IMR-90 (cell line): ENCODE results near the gene ANKMY1. TPM values are rescaled to one million over a fixed set of nuclear protein-coding genes. Genes with fewer than 3 reads are reported as not detected.
A peak's percentile ranks its signal among the peaks of the same experiment; 100 is the strongest.

Experiments
- ATAC-seq: fragments of 200-7000 bp; cut with Tn5 transposase; 2 replicates; pipeline ENCODE4 v1.9.1; 2020; ENCODE audit warnings: low read depth, mild to moderate bottlenecking, moderate library complexity
- BruUV-seq: library from RNA; stranded (reverse); fragments of 400-500 nt; replicated peaks from 2 replicates; lab custom pipeline; 2021; lab: Mats Ljungman, UMichigan
- CTCF ChIA-PET: fragments of 300-600 bp; formaldehyde crosslinking; extraction: SDS; loops from one replicate; lab custom pipeline; 2021; ENCODE audit warnings: antibody characterized with exemption; lab: Yijun Ruan, JAX
- POLR2A ChIA-PET: fragments of 300-600 bp; sonication (Branson Sonifier 250); formaldehyde crosslinking; loops from one replicate; lab custom pipeline; 2022; ENCODE audit warnings: antibody characterized with exemption; ENCODE audit not compliant: unreplicated experiment; lab: Charles Lee
- DNase-seq: peaks from one replicate; pipeline ENCODE4 v3.0.0; 2013
- H2AFZ ChIP-seq: replicated peaks from 2 replicates; pipeline ENCODE3; 2013; ENCODE audit warnings: low read length, mild to moderate bottlenecking; ENCODE audit not compliant: poor library complexity
- H2AK5ac ChIP-seq: 2 replicates; pipeline ENCODE4 v1.6.1; 2013; ENCODE audit warnings: low read depth, low read length, inconsistent platforms
- H2AK9ac ChIP-seq: replicated peaks from 2 replicates; pipeline ENCODE3; 2013; ENCODE audit warnings: mild to moderate bottlenecking, low read depth, low read length, moderate library complexity; ENCODE audit not compliant: poor library complexity
- H2BK120ac ChIP-seq: 2 replicates; pipeline ENCODE4 v1.6.1; 2013; ENCODE audit warnings: low read depth, low read length, inconsistent platforms
- H2BK15ac ChIP-seq: 3 replicates; pipeline ENCODE4 v1.6.1; 2013; ENCODE audit warnings: low read depth, low read length, inconsistent platforms
- H2BK20ac ChIP-seq: 2 replicates; pipeline ENCODE4 v1.6.1; 2013; ENCODE audit warnings: low read depth, mild to moderate bottlenecking, inconsistent platforms, low read length, moderate library complexity
- H2BK5ac ChIP-seq: 2 replicates; pipeline ENCODE4 v1.6.1; 2013; ENCODE audit warnings: mild to moderate bottlenecking, low read depth, low read length, inconsistent platforms; ENCODE audit not compliant: poor library complexity, severe bottlenecking
- H3K14ac ChIP-seq: replicated peaks from 2 replicates; pipeline ENCODE4 v1.6.1; 2013; ENCODE audit warnings: low read depth, low read length, inconsistent platforms
- H3K18ac ChIP-seq: 2 replicates; pipeline ENCODE4 v1.6.1; 2013; ENCODE audit warnings: low read depth, low read length, control low read depth
- H3K23ac ChIP-seq: 2 replicates; pipeline ENCODE4 v1.6.1; 2013; ENCODE audit warnings: low read depth, low read length, inconsistent platforms
- H3K27ac ChIP-seq: 2 replicates; pipeline ENCODE4 v1.5.1; 2013; ENCODE audit warnings: mild to moderate bottlenecking, control low read depth, low read length; ENCODE audit not compliant: insufficient read depth
- H3K27me3 ChIP-seq: 2 replicates; pipeline ENCODE4 v1.6.1; 2013; ENCODE audit warnings: low read length; ENCODE audit not compliant: control insufficient read depth, insufficient read depth
- H3K36me3 ChIP-seq: 2 replicates; pipeline ENCODE4 v1.6.1; 2013; ENCODE audit warnings: low read length, mixed read lengths; ENCODE audit not compliant: control insufficient read depth, insufficient read depth
- H3K4ac ChIP-seq: 2 replicates; pipeline ENCODE4 v1.6.1; 2013; ENCODE audit warnings: low read depth, low read length, inconsistent platforms
- H3K4me1 ChIP-seq: 2 replicates; pipeline ENCODE4 v1.6.1; 2013; ENCODE audit warnings: low read length, mixed read lengths; ENCODE audit not compliant: control insufficient read depth, insufficient read depth
- H3K4me2 ChIP-seq: 2 replicates; pipeline ENCODE4 v1.6.1; 2013; ENCODE audit warnings: low read depth, mild to moderate bottlenecking, control low read depth, low read length, moderate library complexity
- H3K4me3 ChIP-seq: 2 replicates; pipeline ENCODE4 v1.5.1; 2013; ENCODE audit warnings: low read depth, mild to moderate bottlenecking, control low read depth, low read length, moderate library complexity; ENCODE audit not compliant: insufficient read depth
- H3K56ac ChIP-seq: 2 replicates; pipeline ENCODE4 v1.6.1; 2013; ENCODE audit warnings: low read length, inconsistent platforms; ENCODE audit not compliant: insufficient read depth; ENCODE audit errors: extremely low read depth
- H3K79me1 ChIP-seq, 2 experiments: 2 replicates each; pipeline ENCODE4 v1.6.1; 2013; ENCODE audit warnings: low read length in 2 of 2, inconsistent platforms in 1 of 2, low read depth in 1 of 2
- H3K9ac ChIP-seq: 2 replicates; pipeline ENCODE4 v1.6.1; 2013; ENCODE audit warnings: low read depth, low read length, control low read depth
- H3K9me1 ChIP-seq: 2 replicates; pipeline ENCODE4 v1.6.1; 2013; ENCODE audit warnings: low read length, inconsistent platforms; ENCODE audit not compliant: insufficient read depth
- H3K9me3 ChIP-seq: 2 replicates; pipeline ENCODE4 v1.6.1; 2013; ENCODE audit warnings: low read length; ENCODE audit not compliant: control insufficient read depth, insufficient read depth
- H4K20me1 ChIP-seq: 2 replicates; pipeline ENCODE4 v1.6.1; 2013; ENCODE audit warnings: low read length, inconsistent platforms; ENCODE audit not compliant: insufficient read depth
- H4K5ac ChIP-seq: 2 replicates; pipeline ENCODE4 v1.6.1; 2013; ENCODE audit warnings: mild to moderate bottlenecking, low read depth, low read length, control low read depth
- H4K8ac ChIP-seq, 2 experiments: 2 replicates each; pipeline ENCODE4 v1.6.1; 2013; ENCODE audit warnings: low read depth in 2 of 2, low read length in 2 of 2, control low read depth in 1 of 2, inconsistent platforms in 1 of 2
- H4K91ac ChIP-seq: 2 replicates; pipeline ENCODE4 v1.6.1; 2013; ENCODE audit warnings: low read depth, low read length, inconsistent platforms; ENCODE audit not compliant: insufficient read depth
- BHLHE40 ChIP-seq: fragments of 150-350 bp; IDR thresholded peaks from 2 replicates; pipeline ENCODE4 v1.6.1; 2016; ENCODE audit warnings: mild to moderate bottlenecking, low read depth, low read length
- CEBPB ChIP-seq: IDR thresholded peaks from 2 replicates; pipeline ENCODE4 v1.6.1; 2012; ENCODE audit warnings: low read depth, low read length, improper control_type of control experiment
- FOS ChIP-seq: fragments of 150-350 bp; IDR thresholded peaks from 2 replicates; pipeline ENCODE4 v1.6.1; 2016; ENCODE audit warnings: low read depth, low read length
- MAFK ChIP-seq: IDR thresholded peaks from 2 replicates; pipeline ENCODE4 v1.6.1; 2012; ENCODE audit warnings: low read depth, low read length, improper control_type of control experiment
- MAZ ChIP-seq: IDR thresholded peaks from 2 replicates; pipeline ENCODE4 v1.6.1; 2012; ENCODE audit warnings: low read depth, mild to moderate bottlenecking, low read length, improper control_type of control experiment, moderate library complexity, borderline replicate concordance
- MXI1 ChIP-seq: IDR thresholded peaks from 2 replicates; pipeline ENCODE4 v1.6.1; 2012; ENCODE audit warnings: low read depth, mild to moderate bottlenecking, low read length, moderate library complexity, borderline replicate concordance
- NFE2L2 ChIP-seq: fragments of 150-350 bp; IDR thresholded peaks from 2 replicates; pipeline ENCODE4 v1.6.1; 2016; ENCODE audit warnings: low read depth, mild to moderate bottlenecking, low read length
- POLR2A ChIP-seq: IDR thresholded peaks from 2 replicates; pipeline ENCODE4 v1.6.1; 2012; ENCODE audit warnings: mild to moderate bottlenecking, low read depth, low read length
- RCOR1 ChIP-seq: IDR thresholded peaks from 2 replicates; pipeline ENCODE4 v1.6.1; 2012; ENCODE audit warnings: mild to moderate bottlenecking, low read length, improper control_type of control experiment; ENCODE audit not compliant: insufficient replicate concordance
- RFX5 ChIP-seq: IDR thresholded peaks from 2 replicates; pipeline ENCODE4 v1.8.0; 2012; ENCODE audit warnings: low read depth, mild to moderate bottlenecking, low read length, moderate library complexity
- SMC3 ChIP-seq: fragments of 150-350 bp; IDR thresholded peaks from 2 replicates; pipeline ENCODE4 v1.6.1; 2016; ENCODE audit warnings: low read depth, mild to moderate bottlenecking, antibody characterized with exemption, low read length, moderate library complexity
- USF2 ChIP-seq: fragments of 150-350 bp; IDR thresholded peaks from 2 replicates; pipeline ENCODE4 v1.6.1; 2017; ENCODE audit warnings: mild to moderate bottlenecking, antibody characterized with exemption, low read length, low read depth
- WGBS, 2 experiments: methylation state at CpG; one replicate each; pipeline versions ENCODE4 v1.1.5 to v1.1.7; 2013; ENCODE audit warnings: missing lambda C conversion rate in 2 of 2; ENCODE audit not compliant: insufficient read length in 1 of 2; ENCODE audit errors: extremely low coverage in 2 of 2; 5-methylcytosine and 5-hydroxymethylcytosine counted together
- dilution Hi-C: fragments of 300-500 bp; cut with HindIII; formaldehyde crosslinking; loops from one replicate; pipeline ENCODE4 v1.14.3; 2018; ENCODE audit warnings: low sequenced_read_pairs; ENCODE audit not compliant: unreplicated experiment
- in situ Hi-C: fragments of 300-500 bp; cut with MboI; formaldehyde crosslinking; loops from 3 replicates; pipeline ENCODE4 v1.14.3; 2019; ENCODE audit warnings: low sequenced_read_pairs, inconsistent platforms, mixed read lengths
- intact Hi-C: fragments of 100-400 bp; cut with micrococcal nuclease; formaldehyde crosslinking; loops from 2 replicates; pipeline ENCODE4 v1.10.0; 2022
- polyA plus RNA-seq, 3 experiments: library from polyadenylated mRNA; depleted of rRNA; stranded (reverse); fragments of >200 nt; gene quantifications; 2 replicates each; pipeline ENCODE4 v1.2.3, GENCODE V29; 2012; ENCODE audit warnings: low replicate concordance in 1 of 3
- total RNA-seq: library from RNA; depleted of rRNA; stranded (reverse); fragments of >200 nt; gene quantifications from 2 replicates; pipeline ENCODE4 v1.2.3, GENCODE V29; 2012
- TF ChIP-seq, protein P1 (sequence below): fragments of 150-350 bp; IDR thresholded peaks from 2 replicates; pipeline ENCODE4 v1.6.1; 2016; ENCODE audit warnings: low read depth, mild to moderate bottlenecking, low read length, moderate library complexity, borderline replicate concordance

ANKMY1 gene
- total and polyA plus RNA-seq, 2 of the 4 experiments (the other 2 are of a cell fraction) = 2.9 to 5.5 TPM

DNA sequence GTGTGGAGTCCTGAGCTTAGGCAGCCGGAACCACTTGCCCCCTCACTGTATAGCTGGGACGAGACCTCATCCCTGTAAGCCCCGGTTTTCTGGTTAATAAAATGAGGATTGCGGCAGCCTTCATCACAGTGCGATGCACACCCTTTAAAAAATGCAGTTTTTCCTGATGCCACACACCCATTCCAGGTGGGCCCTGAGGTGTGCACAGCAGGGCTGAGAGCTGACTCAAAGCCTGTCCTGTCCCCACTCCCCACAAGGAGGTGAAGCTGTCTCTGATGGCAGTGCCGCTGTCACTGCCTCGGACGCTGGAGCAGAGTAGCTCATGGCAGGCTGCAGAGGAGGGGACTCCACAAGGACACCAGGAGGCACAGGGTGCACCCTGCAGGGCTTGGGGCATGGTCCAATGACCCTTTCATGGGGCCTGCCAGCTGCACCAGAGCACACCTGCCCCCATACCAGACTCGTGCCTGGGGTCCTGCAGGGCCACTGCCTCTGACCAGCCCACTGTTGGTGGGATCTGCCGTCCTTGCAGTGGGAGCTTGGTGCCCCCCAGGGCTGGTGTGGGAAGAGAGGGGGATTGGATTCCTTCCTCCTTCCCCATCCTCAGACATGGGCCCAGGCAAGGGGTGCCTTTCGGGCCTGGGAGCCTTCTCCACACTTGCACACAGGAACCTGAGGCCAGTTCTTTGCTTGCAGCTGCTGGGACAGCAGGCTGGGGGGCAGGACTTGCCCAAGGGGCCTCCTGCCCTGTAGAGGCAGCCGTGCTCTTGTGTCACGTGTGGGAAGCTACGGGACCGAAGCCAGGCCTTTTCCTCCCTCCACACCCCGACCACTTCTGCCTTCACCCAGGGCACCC is 99.5 kb downstream of the ANKMY1 start:
- no peak overlapping the region for H3K56ac ChIP-seq
- H3K9me1 ChIP-seq = no peaks in the 10 kb centered on the region
- no peak overlapping the region for H3K23ac ChIP-seq
- 96% methylated on average over 4 of the region's 16 CpGs; no CpG with 5 or more reads in 1 of the 2 experiments for WGBS, 2 experiments
- CTCF ChIA-PET = no interaction called here
- dilution Hi-C loops = no loop called here
- no peak overlapping the region for H2AK5ac ChIP-seq
- H3K4ac ChIP-seq = no peak overlapping the region
- H3K27me3 ChIP-seq = no peaks in the 10 kb centered on the region
- peaks cover 15% of the 10 kb centered on the region; the same call in 1 of the 2 replicates for H3K36me3 ChIP-seq
- no peak overlapping the region for H2BK5ac ChIP-seq
- H3K9ac ChIP-seq = no peak overlapping the region
- TF ChIP-seq FOS (no peak), MAZ (no peak), MXI1 (no peak), RFX5 (no peak), POLR2A (no peak), MAFK (no peak), CEBPB (no peak), NFE2L2 (no peak), USF2 (no peak), SMC3 (no peak), BHLHE40 (no peak), RCOR1 (no peak)
- TF ChIP-seq, protein P1, sequence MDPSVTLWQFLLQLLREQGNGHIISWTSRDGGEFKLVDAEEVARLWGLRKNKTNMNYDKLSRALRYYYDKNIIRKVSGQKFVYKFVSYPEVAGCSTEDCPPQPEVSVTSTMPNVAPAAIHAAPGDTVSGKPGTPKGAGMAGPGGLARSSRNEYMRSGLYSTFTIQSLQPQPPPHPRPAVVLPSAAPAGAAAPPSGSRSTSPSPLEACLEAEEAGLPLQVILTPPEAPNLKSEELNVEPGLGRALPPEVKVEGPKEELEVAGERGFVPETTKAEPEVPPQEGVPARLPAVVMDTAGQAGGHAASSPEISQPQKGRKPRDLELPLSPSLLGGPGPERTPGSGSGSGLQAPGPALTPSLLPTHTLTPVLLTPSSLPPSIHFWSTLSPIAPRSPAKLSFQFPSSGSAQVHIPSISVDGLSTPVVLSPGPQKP = no peak
- H2BK120ac ChIP-seq = no peak overlapping the region
- DNase-seq = no peak
- ATAC-seq = no peak
- H2BK20ac ChIP-seq = no peak overlapping the region
- no peak overlapping the region for H4K5ac ChIP-seq
- no peak overlapping the region for H3K4me2 ChIP-seq
- no peak overlapping the region for H2BK15ac ChIP-seq
- in situ Hi-C loops = no loop called here
- H3K27ac ChIP-seq = no peak overlapping the region
- H3K14ac ChIP-seq = no peak overlapping the region
- peaks cover 8 to 39% of the 10 kb centered on the region in 2 experiments; a peak in 3 of 4 replicates for H3K79me1 ChIP-seq
- H3K9me3 ChIP-seq = no peaks in the 10 kb centered on the region
- POLR2A ChIA-PET = interaction anchor here (0.5 kb wide), 1 partner anchor 898 kb away, joined by 4 read pairs; the partner anchor contains the start of gene FARP2
- H4K20me1 ChIP-seq = peaks cover 38% of the 10 kb centered on the region
- peaks cover 3% of the 10 kb centered on the region; the same call in 1 of the 2 replicates for H3K4me1 ChIP-seq
- H2AK9ac ChIP-seq = peak overlapping the region; percentile 1
- intact Hi-C loops = no loop called here
- no TSS peak for BruUV-seq
- H3K4me3 ChIP-seq = no peak overlapping the region
- H4K91ac ChIP-seq = no peak overlapping the region
- no peak overlapping the region for H4K8ac ChIP-seq
- no peak overlapping the region for H3K18ac ChIP-seq
- peak overlapping the region; percentile 41 for H2AFZ ChIP-seq
